ENCODE results near the gene MRPS24. TPM values are rescaled to one million over a fixed set of nuclear protein-coding genes. Genes with fewer than 3 reads are reported as not detected.
A peak's percentile ranks its signal among the peaks of the same experiment; 100 is the strongest.

Gene MRPS24
- total RNA-seq, 1 experiment from 2014 or later: 116 TPM

DNA sequence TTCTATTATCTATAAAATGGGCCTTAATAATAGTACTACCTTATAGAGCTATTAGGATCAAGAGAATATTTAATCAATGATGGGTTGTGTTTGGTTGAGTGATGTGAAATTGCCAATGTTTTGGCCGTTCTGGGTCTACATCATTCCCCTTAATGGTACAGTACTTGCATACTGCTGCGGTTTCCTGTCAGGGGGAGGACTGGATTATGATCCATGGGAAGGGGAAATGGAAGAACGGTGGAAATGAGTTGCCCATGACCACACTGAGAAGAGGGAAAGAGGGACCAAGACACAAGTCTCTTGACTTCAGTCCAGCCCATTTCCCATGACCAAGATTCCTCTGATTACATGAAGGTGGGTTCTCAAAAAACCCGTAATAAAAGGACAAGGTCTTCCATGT lies 999 bp upstream of the MRPS24 start:
- WGBS (ENCODE audit: extremely low coverage, insufficient read length, low lambda C conversion rate): no CpG with 5 or more reads among the region's 4 CpGs
- Histone ChIP-seq H4K20me1 (ENCODE audit: control insufficient read depth, insufficient read depth, insufficient read length) (no peaks in the 10 kb centered on the region), H3K56ac (ENCODE audit: insufficient read length, low read depth, low read length) (no peak overlapping the region), H3K4me1 (ENCODE audit: insufficient read depth, low read length) (peaks cover 3% of the 10 kb centered on the region; the same call in 1 of the 2 replicates), H3K4me2 (ENCODE audit: insufficient read depth, insufficient read length, low read length) (no peak overlapping the region), H2AFZ (ENCODE audit: low read length) (no peak overlapping the region), H4K91ac (ENCODE audit: insufficient read length, low read depth, low read length) (no peak overlapping the region), H3K23ac (ENCODE audit: insufficient read length, low read depth, low read length) (no peak overlapping the region), H3K27ac (ENCODE audit: insufficient read length, low read depth, low read length) (no peak overlapping the region), H3K14ac (ENCODE audit: insufficient read depth, low read length) (no peak overlapping the region), H3K9me3 (ENCODE audit: control insufficient read depth, low read depth, low read length) (no peaks in the 10 kb centered on the region), H2AK5ac (ENCODE audit: insufficient read length, low read length) (no peak overlapping the region), H4K8ac (replicated peaks; ENCODE audit: insufficient read length, low read depth, low read length) (no peak overlapping the region), H2BK15ac (ENCODE audit: low read depth, low read length) (no peak overlapping the region), H2BK5ac (ENCODE audit: insufficient read length, low read length) (no peak overlapping the region), H3K9ac (ENCODE audit: extremely low read depth, insufficient read length, low read length) (no peak overlapping the region), H2BK12ac (ENCODE audit: insufficient read length, low read depth, low read length) (no peak overlapping the region), H3K18ac (ENCODE audit: insufficient read length, low read depth, low read length) (no peak overlapping the region), H2BK120ac (ENCODE audit: low read depth, low read length, poor library complexity, severe bottlenecking) (no peak overlapping the region), H3K4ac (ENCODE audit: low read depth, low read length) (no peak overlapping the region), H3T11ph (ENCODE audit: low read length) (no peak overlapping the region), H4K5ac (ENCODE audit: insufficient read length, low read depth, low read length) (no peak overlapping the region), H3K27me3 (ENCODE audit: insufficient read depth, low read length) (0 out of 2 replicates have a peak, but pooled peaks cover 2% of the 10 kb centered on the region), H3K79me1 (ENCODE audit: insufficient read depth, low read depth, low read length, poor library complexity, severe bottlenecking) (no peaks in the 10 kb centered on the region), H3K79me2 (ENCODE audit: insufficient read depth, low read length) (no peaks in the 10 kb centered on the region), H2BK20ac (ENCODE audit: low read depth, low read length, poor library complexity, severe bottlenecking) (no peak overlapping the region), H3K23me2 (ENCODE audit: insufficient read length, low read depth, low read length, poor library complexity, severe bottlenecking) (peaks cover 6% of the 10 kb centered on the region)
- Mint-ChIP-seq H3K4me3 (peak overlapping the region; percentile 18 to 91; a peak in 2 of 5 replicates), H3K27me3 (ENCODE audit: low read depth) (peaks cover 5% of the 10 kb centered on the region; the same call in 1 of the 2 replicates), H3K27ac (no peak overlapping the region), H3K9me3 (no peaks in the 10 kb centered on the region; a peak in 1 of 5 replicates), H3K4me1 (peaks cover 40 to 41% of the 10 kb centered on the region in 2 experiments), H3K36me3 (ENCODE audit: insufficient read depth in 1 of 3, low read depth in 3 of 3) (peaks cover 16 to 23% (median 23%) of the 10 kb centered on the region in 3 experiments)
- no peak for TF ChIP-seq CTCF (conservative IDR thresholded peaks at IDR 0.05)
- no peak for DNase-seq
